ENCODE measurements around the gene MSH5.

The MSH5 gene

GRCh38 chr6:31775633-31776484 is 36.1 kb downstream of the MSH5 start:
- H3K27ac Mint-ChIP-seq, result no peak overlapping the region
- H3K4me1 Mint-ChIP-seq, result peaks cover 42% of the 10 kb centered on the region
- H3K36me3 Mint-ChIP-seq, result peaks cover 1% of the 10 kb centered on the region
- H3K9me3 Mint-ChIP-seq, result no peaks in the 10 kb centered on the region
- H3K27me3 Mint-ChIP-seq, result no peaks in the 10 kb centered on the region
- no peak overlapping the region for H3K4me3 Mint-ChIP-seq

GRCh38 chr6:31776485-31776988 is 36.7 kb downstream of the MSH5 start:
- Mint-ChIP-seq H3K4me3 (no peak overlapping the region), H3K27me3 (no peaks in the 10 kb centered on the region), H3K4me1 (peaks cover 36% of the 10 kb centered on the region), H3K36me3 (peaks cover 4% of the 10 kb centered on the region), H3K9me3 (no peaks in the 10 kb centered on the region), H3K27ac (no peak overlapping the region)

DNA sequence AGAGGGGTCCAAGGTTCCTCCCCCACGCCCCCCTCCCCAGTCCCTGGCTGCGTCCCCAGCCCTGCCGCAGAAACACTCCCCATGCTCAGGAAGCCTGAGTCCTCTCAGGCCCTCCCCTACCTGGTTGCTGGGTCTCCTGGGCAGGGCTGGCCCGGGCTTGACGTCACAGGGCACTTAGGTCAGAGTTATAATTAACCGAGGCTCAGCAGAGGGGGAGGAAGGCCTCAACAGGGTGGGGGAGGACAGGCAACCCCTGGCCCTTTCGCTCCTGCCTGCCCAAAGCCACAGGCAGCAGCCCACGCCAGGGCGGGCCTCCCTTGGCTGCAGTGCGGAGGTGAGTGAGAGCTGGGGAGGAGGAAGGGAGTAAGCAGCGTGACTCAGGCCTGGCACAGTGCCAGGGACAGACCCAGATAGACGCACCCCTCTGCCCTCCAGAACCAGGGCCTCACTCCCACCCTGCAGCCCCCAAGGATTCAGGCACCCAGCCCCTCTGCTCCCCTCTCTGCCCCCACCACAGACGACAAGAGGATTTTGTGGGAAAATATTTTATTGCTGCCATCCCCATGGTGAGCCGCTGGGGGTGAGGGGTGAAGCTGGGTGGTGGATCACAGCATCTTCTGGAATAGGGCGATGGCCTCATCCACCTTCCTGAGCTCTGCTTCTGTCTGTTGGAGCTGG is 37.3 kb downstream of the MSH5 start, which contains the start of gene VWA7:
VWA7 (minus strand) TSS at position 340 of the 678 bp plus-strand sequence. CDS start 549 bp downstream, outside the sequence.
- H3K4me1 Mint-ChIP-seq, result peaks cover 35% of the 10 kb centered on the region

DNA sequence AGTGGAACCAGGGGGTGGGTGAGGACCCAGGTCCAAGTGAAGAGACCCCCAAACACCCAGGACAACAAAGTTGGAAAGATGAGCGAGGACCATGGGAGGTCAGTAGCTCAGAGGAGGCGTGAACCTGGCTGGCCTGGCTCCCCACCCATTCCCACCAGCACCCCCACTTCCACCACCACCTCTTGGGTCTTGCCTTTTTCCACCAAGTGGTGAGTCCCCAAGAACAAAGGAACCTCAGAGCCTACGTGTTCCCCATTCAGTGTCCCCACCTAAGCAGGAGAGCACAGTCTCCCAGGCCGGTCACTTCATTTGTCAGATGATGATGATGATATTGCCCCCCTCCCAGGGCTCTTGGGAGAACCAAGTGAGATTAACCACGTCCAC is 37.9 kb downstream of the MSH5 start:
- peaks cover 34% of the 10 kb centered on the region for H3K4me1 Mint-ChIP-seq
- no peaks in the 10 kb centered on the region for H3K27me3 Mint-ChIP-seq
- H3K36me3 Mint-ChIP-seq, result peaks cover 6% of the 10 kb centered on the region
- no peak overlapping the region for H3K27ac Mint-ChIP-seq
- no peak overlapping the region for H3K4me3 Mint-ChIP-seq
- H3K9me3 Mint-ChIP-seq, result no peaks in the 10 kb centered on the region

More for the DNA sequence above, 37.3 kb downstream of the MSH5 start, which contains the start of gene VWA7:
- H3K27me3 Mint-ChIP-seq, result no peaks in the 10 kb centered on the region
- H3K27ac Mint-ChIP-seq, result no peak within 1 kb of the TSS
- no peaks in the 10 kb centered on the region for H3K9me3 Mint-ChIP-seq
- H3K4me3 Mint-ChIP-seq, result peak within 1 kb of the TSS; percentile 19
- H3K36me3 Mint-ChIP-seq, result peaks cover 4% of the 10 kb centered on the region

DNA sequence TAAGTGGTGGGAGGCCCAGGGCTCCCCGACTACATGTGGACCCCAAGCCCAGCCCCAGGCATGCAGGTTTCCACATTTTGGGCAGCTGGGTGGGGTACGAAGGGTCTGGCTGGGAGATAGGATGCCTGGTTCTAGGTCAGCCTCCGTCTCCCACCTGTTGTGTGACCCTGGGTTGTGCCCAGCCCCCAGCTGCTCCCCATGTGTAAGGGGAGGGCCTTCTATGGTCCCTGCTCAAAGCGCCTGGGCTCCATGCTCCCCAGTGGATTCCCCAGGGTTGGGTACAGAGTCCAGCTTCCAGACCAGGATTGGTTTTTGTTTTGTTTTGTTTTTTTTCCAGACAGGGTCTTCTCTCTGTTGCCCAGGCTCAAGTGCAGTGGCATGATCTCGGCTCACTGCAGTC is 38.4 kb downstream of the MSH5 start:
- Mint-ChIP-seq H3K27me3 (no peaks in the 10 kb centered on the region), H3K9me3 (no peaks in the 10 kb centered on the region), H3K4me3 (no peak overlapping the region), H3K36me3 (peaks cover 9% of the 10 kb centered on the region), H3K27ac (no peak overlapping the region), H3K4me1 (peaks cover 29% of the 10 kb centered on the region)

DNA sequence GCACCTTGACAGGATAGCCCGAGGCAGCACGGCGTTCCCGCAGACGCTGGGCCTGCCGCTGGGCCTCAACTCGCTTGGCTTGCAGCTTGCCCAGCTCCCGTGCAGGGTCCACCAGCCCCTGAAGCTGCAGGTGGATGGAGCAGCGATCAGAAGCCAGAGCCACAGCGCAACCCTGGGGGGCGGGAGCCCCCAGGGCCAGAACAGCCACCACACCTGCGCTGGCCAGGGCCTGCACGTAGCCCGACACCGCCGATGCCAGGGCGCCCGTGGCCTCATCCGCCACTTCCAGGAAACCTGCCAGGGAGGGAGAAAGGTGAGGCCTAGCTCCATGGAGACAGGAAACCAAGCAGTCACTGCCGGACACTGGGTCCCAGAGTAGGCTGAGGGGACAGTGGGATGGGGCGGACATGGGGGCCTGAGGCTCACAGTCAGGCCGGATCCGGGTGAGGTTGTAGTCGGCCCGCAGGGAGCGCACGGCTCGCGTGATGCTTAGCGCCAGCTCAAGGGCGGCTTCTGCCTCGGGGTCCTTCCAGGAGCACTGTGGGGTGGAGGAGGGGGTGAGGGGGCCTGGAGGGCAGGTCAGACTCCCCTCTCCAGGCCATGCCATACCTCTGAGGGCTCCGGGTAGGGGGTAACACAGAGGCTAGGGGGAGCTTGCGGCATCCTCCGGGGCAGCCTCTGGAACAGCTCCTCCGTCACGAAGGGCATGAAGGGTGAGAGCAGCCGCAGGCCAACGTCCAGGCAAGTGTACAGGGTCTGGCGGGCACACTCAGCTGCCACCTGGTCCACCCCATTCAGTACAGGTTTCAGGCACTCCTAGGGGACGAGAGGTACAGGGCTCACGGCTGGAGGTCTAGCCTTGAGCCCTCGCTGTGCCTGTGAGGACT is 39.4 kb downstream of the MSH5 start:
- H3K27me3 Mint-ChIP-seq, result no peaks in the 10 kb centered on the region
- H3K4me3 Mint-ChIP-seq, result no peak overlapping the region
- H3K9me3 Mint-ChIP-seq, result no peaks in the 10 kb centered on the region
- H3K27ac Mint-ChIP-seq, result no peak overlapping the region
- peaks cover 9% of the 10 kb centered on the region for H3K36me3 Mint-ChIP-seq
- H3K4me1 Mint-ChIP-seq, result peaks cover 26% of the 10 kb centered on the region

GRCh38 chr6:31779908-31780307 is 40.1 kb downstream of the MSH5 start:
- H3K9me3 Mint-ChIP-seq, result no peaks in the 10 kb centered on the region
- peaks cover 9% of the 10 kb centered on the region for H3K36me3 Mint-ChIP-seq
- peaks cover 26% of the 10 kb centered on the region for H3K4me1 Mint-ChIP-seq
- H3K4me3 Mint-ChIP-seq, result no peak overlapping the region
- no peak overlapping the region for H3K27ac Mint-ChIP-seq
- no peaks in the 10 kb centered on the region for H3K27me3 Mint-ChIP-seq

DNA sequence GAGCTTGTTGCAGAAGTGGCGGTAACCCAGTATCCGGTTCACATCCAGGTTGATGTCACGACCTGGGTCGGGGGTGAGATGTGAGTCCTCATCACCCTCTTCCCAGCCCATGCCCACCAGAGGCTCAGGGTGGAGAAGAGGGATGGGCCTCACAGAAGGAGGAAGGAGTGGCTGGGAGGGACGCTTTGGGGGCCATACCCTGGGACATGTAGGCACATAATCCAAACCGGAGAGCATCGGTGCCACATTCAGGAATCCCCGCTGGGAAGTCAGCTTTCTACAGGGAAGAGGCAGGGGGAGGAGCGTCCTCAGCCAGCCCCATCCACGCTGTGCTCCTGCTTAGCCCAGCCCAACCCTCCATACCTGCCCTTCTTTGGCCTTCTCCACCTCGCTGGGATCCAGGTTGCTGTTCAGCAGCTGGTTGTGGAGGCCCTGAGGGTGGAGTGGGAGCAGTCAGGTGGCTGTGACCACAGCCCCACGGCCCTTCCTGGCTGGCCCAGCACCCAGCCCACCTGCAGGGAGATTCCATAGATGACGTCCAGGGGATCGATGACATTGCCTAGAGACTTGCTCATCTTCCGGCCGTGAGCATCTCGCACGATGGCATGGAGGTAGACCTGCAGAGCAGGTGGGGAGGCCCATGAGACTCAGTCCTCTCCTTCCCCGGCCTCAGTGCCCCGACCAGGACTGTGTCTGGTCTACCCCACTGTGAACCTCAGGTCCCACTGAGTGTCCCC is 40.9 kb downstream of the MSH5 start:
- Mint-ChIP-seq H3K27me3 (no peaks in the 10 kb centered on the region), H3K4me3 (no peak overlapping the region), H3K36me3 (peaks cover 9% of the 10 kb centered on the region), H3K4me1 (peaks cover 22% of the 10 kb centered on the region), H3K9me3 (no peaks in the 10 kb centered on the region), H3K27ac (no peak overlapping the region)

DNA sequence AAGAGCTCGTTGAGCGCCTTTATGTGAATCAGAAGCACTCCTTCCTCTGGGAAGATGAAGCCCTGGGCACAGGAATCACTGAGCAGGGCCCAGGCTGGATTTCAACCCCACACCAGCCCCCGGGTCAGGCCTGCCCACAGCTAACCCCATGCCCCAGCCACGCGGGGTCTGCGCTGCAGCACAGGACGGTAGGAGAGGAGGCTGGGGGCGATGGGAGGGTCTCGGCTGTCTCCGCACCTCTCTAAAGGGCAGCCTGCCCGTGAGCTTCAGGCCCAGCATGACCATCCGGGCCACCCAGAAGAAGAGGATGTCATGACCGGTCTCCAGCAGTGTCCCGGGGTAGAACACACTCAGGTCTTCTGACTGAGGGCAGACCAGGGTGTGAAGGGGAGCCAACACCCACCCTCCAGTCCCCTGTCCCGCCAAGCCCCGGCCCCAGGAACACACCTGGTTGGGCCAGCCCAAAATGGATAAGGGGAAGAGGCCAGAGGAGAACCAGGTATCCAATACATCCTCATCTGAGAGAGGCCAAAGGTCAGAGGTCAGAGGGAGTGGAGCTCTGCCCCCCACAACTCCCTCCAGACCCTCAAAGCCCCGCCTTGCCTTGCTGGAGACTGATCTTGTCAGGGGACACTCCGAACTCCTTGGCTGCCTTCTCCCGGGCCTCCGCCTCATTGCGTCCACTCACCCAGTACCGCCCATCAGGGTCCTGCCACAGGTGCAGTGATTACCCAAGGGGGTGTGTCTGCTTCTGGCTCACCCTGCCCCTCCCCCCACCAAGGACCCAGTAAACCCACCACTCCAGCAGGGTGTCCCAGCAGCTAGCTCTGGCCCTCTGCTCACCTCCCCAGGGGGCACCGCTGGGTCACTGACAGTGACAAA is 41.7 kb downstream of the MSH5 start:
- Mint-ChIP-seq H3K36me3 (peaks cover 10% of the 10 kb centered on the region), H3K27ac (no peak overlapping the region), H3K4me3 (no peak overlapping the region), H3K9me3 (no peaks in the 10 kb centered on the region), H3K27me3 (no peaks in the 10 kb centered on the region), H3K4me1 (peaks cover 14% of the 10 kb centered on the region)

GRCh38 chr6:31782126-31782855 is 42.5 kb downstream of the MSH5 start:
- H3K9me3 Mint-ChIP-seq, result no peaks in the 10 kb centered on the region
- no peaks in the 10 kb centered on the region for H3K27me3 Mint-ChIP-seq
- peaks cover 12% of the 10 kb centered on the region for H3K36me3 Mint-ChIP-seq
- H3K27ac Mint-ChIP-seq, result no peak overlapping the region
- no peak overlapping the region for H3K4me3 Mint-ChIP-seq
- H3K4me1 Mint-ChIP-seq, result peaks cover 6% of the 10 kb centered on the region

DNA sequence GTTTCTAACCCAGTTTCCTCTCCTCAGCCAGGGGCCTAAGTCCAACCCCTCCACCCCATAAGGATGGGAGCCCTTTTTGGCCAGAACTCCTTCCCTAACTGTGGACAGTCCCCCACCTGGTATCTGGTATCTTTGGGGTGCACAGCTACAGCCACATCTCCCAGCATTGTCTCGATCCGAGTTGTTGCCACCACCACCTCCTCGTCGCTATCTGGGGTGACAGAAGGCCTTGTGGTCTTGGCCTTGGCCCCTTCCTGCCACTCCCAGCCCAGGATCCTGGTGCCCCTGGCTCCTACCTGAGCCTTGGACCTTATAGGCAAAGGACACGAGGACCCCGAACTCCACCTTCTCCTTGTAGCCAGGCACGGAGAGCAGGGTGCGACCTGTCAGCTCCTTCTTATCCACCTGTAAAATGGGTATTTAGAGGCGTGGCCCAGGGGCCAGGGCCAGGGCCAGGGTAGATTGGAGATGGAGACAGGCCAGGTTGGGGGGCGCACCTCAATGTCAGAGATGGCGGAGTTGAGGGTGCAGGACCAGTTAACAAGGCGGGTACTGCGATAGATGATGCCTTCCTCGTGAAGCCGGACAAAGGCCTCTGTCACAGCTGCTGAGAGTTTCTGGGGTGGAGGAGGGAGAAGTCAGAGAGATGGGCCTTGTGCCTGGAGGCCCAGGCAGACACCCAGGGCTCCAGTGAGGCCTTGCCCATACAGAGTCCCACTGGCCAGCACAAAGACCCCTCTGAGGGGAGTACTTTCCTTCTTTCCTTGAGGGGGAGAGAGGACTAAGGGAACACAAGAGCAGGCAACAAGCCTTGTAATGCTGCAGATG is 44.5 kb downstream of the MSH5 start:
- Mint-ChIP-seq H3K36me3 (peaks cover 14% of the 10 kb centered on the region), H3K4me1 (no peaks in the 10 kb centered on the region), H3K4me3 (no peak overlapping the region), H3K9me3 (no peaks in the 10 kb centered on the region), H3K27ac (no peak overlapping the region), H3K27me3 (no peaks in the 10 kb centered on the region)

- no peaks in the 10 kb centered on the region for H3K27me3 Mint-ChIP-seq
- no peak overlapping the region for H3K27ac Mint-ChIP-seq
- no peaks in the 10 kb centered on the region for H3K9me3 Mint-ChIP-seq
- H3K36me3 Mint-ChIP-seq, result peaks cover 14% of the 10 kb centered on the region
- H3K4me3 Mint-ChIP-seq, result no peak overlapping the region
- H3K4me1 Mint-ChIP-seq, result peaks cover under 1% of the 10 kb centered on the region
Measured at GRCh38 chr6:31785475-31785874, 45.7 kb downstream of the MSH5 start.

Data from activated naive CD4-positive, alpha-beta T cell treated with anti-CD3 and anti-CD28 coated beads, Interleukin-2, amount 50 U/mL, for 24 hours (primary cell).